Duodenal mucosa (tissue), 2 donors: Measurements from ENCODE around the gene OR4N2.
"Not testable (repeated sequence)": the region's sequence is repeated elsewhere in the genome, so short reads cannot be mapped to it uniquely, and the experiment has no call there.

ENCODE experiments used
- H3K27ac ChIP-seq: one replicate; pipeline ENCODE4 v1.7.0; 2013; ENCODE audit warnings: low read depth, low read length
- H3K27me3 ChIP-seq, 2 donors: one replicate each; pipeline ENCODE4 v1.7.0; 2013; ENCODE audit warnings: low read length in 2 of 2, control low read depth in 1 of 2; ENCODE audit not compliant: insufficient read depth in 2 of 2, control insufficient read depth in 1 of 2
- H3K36me3 ChIP-seq, 2 donors: one replicate each; pipeline ENCODE4 v1.7.0; 2013; ENCODE audit warnings: low read length in 2 of 2, control low read depth in 1 of 2; ENCODE audit not compliant: insufficient read depth in 2 of 2, control insufficient read depth in 1 of 2
- H3K4me1 ChIP-seq, 2 donors: one replicate each; pipeline ENCODE4 v1.7.0; 2013; ENCODE audit warnings: low read length in 2 of 2, control low read depth in 1 of 2; ENCODE audit not compliant: insufficient read depth in 2 of 2, control insufficient read depth in 1 of 2
- H3K4me3 ChIP-seq, 2 donors: one replicate each; pipeline ENCODE4 v1.7.0; 2013; ENCODE audit warnings: low read length in 2 of 2, low read depth in 1 of 2
- H3K9ac ChIP-seq, 2 donors: one replicate each; pipeline ENCODE4 v1.7.0; 2013; ENCODE audit warnings: low read length in 2 of 2, low read depth in 1 of 2
- H3K9me3 ChIP-seq, 2 donors: one replicate each; pipeline ENCODE4 v1.7.0; 2013; ENCODE audit warnings: low read length in 2 of 2, control low read depth in 1 of 2; ENCODE audit not compliant: control insufficient read depth in 1 of 2

OR4N2 gene

DNA sequence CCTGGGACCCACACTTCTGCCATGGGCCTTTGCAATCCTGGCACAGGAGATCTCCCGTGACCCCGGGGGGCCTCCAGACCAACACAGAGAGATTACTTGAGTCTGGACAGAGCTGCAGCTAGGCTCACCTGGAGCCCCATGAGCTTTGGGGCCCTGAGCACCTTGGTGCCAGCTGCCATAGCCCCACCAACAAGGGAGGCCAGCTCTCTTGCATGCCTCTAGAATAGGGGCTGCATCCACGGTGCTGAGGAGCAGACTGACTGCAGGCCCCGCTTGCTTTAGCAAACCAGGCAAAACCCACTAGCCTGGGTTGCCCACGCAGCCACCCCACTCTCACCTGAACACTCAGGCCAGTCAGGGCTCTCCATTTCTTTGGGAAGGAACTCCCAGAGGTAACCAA is 3.7 kb upstream of the OR4N2 start:
- H3K4me1 ChIP-seq, result no peaks in the 10 kb centered on the region
- no peaks in the 10 kb centered on the region for H3K36me3 ChIP-seq
- no peak overlapping the region for H3K9ac ChIP-seq
- no peak overlapping the region for H3K27ac ChIP-seq
- no peaks in the 10 kb centered on the region for H3K27me3 ChIP-seq
- no peak overlapping the region for H3K4me3 ChIP-seq
- peaks cover 0 to 5% of the 10 kb centered on the region in 2 donors for H3K9me3 ChIP-seq

DNA sequence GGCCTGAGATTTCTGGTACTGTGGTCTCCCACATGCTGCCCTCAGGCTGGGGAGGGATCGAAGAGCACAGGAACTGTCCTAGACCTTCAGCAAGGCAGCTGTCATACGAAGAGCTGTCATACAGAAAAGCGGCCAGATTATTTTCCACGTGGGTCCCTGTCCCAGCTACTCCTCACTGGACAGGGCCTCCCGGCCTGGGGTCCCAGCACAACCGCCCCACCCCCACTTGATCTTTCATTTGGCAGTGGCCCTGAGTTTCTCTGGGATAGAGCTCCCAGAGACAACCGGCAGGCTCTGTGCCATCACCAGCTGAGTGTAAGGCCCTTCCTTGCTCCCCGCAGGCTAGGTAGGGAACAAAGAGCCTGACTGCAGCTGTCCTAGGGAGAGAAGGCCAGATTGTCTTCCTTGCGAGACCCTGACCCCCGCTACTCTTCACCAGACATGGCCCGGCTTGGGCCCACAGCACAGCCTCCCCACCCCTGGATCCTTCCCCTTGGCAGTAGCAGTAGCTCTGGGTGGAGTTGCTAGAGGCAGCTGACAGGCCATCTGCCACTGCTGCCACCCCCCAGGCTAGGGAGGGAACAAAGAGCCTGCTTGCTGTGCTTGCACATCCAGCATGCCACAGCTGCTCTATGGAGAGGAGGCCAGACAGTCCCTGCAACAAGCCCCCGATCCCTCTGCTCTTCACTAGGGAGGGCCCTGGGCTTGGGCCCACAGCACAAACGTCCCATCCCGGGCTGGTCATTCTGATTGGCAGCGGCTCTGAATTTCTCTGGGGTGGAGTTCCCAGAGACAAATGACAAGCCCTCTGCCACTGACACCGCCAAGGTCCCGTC is 3.1 kb upstream of the OR4N2 start:
- Histone ChIP-seq H3K4me3 (no peak overlapping the region), H3K9ac (no peak overlapping the region), H3K36me3 (no peaks in the 10 kb centered on the region), H3K4me1 (no peaks in the 10 kb centered on the region), H3K27ac (no peak overlapping the region), H3K9me3 (peaks cover 0 to 5% of the 10 kb centered on the region in 2 donors), H3K27me3 (no peaks in the 10 kb centered on the region)

DNA sequence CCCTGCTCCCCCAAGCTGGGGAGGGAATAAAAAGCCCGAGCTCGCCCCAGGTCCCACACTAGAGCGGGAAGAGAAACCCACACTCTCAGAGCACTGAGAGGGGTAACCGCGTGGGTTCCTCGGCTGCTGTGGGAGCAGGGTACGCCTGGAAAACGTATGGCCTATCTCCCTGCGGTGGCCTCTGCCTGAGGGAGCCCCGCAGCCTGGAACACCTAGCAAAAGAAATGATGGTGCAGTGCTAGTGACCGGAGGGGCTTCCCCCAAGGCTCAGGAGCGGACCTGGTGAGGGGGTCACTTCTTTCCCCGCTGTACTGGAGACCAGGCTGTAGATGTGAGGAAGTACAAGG is 2.5 kb upstream of the OR4N2 start:
- Histone ChIP-seq H3K27ac (no peak overlapping the region), H3K9me3 (peaks cover 0 to 5% of the 10 kb centered on the region in 2 donors), H3K27me3 (no peaks in the 10 kb centered on the region), H3K4me1 (no peaks in the 10 kb centered on the region), H3K4me3 (no peak overlapping the region), H3K9ac (no peak overlapping the region), H3K36me3 (no peaks in the 10 kb centered on the region)

DNA sequence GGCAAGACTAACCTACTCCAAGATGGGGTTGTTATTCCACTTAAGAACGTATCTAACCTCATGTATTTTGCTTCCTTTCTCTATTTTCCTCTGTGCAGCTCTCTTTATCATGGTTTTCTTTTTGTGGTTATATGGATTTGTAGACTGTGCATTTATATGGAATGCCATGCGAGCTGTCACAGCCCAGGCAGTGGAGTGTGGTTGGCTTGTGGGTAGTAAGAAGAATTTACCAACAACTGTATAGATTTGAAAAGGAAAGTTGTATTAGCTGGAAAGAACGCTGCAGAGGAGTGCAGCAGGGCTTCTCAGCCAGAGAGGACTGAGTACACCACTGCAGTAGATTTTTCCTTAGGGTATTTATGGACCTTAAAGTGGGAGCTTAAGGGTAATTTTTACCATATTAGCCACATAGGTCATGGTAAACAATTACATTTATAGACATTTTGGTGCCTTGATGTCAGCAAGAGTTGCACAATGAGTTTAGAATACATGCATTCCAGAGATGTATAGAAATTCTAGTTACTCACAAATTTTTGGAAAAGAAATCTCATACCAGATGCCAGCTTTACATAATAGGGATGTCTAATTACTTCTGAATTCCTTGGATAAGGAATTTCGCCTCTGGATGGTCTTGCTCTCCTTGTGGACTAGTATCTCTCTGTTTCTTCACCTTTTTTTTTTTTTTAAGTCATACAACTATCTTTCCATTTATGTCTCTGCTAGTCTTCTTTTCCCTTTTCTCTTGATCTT is 9.8 kb downstream of the OR4N2 start:
- not testable (repeated sequence) for H3K9me3 ChIP-seq, H3K4me3 ChIP-seq, H3K27me3 ChIP-seq, H3K27ac ChIP-seq, H3K4me1 ChIP-seq, H3K36me3 ChIP-seq, H3K9ac ChIP-seq

DNA sequence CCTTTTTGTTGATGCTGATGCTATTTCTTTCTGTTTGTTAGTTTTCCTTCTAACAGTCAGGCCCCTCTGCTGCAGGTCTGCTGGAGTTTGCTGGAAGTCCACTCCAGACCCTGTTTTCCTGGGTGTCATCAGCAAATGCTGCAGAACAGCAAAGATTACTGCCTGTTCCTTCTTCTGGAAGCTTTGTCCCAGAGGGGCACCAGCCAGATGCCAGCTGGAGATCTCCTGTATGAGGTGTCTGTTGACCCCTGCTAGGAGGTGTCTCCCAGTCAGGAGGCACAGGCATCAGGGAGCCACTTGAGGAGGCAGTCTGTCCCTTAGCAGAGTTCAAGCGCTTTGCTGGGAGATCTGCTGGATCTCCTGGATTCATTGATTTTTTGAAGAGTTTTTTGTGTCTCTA is 16.3 kb downstream of the OR4N2 start:
- not testable (repeated sequence) for H3K36me3 ChIP-seq, H3K9me3 ChIP-seq, H3K9ac ChIP-seq, H3K4me1 ChIP-seq, H3K27me3 ChIP-seq, H3K27ac ChIP-seq, H3K4me3 ChIP-seq

DNA sequence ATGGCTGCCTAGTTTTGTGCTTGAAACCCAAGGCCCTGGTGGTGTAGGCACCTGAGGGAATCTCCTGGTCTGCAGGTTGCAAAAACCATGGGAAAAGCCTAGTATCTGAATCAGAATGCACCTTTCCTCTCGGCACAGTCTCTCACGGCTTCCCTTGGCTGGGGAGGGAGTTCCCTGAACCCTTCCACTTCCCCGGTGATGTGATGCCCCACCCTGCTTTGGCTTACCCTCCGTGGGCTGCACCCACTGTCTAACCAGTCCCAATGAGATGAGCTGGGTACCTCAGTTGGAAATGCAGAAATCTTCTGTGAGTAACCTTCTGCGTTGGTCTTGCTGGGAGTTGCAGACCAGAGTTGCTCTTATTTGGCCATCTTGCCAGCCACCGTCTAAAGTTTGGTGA is 17.4 kb downstream of the OR4N2 start:
- not testable (repeated sequence) for H3K9me3 ChIP-seq, H3K36me3 ChIP-seq, H3K4me3 ChIP-seq, H3K27ac ChIP-seq, H3K9ac ChIP-seq, H3K4me1 ChIP-seq, H3K27me3 ChIP-seq

DNA sequence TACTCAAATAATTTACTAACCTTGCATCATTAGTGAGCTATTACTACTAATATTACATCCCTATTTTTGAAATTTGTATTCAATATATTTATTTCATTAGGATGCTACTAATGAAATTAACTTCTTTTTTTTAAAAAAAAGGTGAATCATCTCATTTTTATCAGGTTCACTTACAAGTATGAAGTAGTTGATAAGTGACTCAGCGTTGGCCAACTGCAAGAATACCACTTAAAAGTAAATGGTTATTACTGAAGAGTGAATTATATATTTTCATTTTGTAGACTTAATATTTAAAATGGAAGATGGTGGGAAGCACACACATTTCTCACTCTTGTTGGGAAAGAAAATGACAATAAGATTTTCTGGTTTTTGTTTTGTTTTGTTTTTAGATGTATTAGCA is 19.6 kb downstream of the OR4N2 start:
- Histone ChIP-seq H3K36me3 (no peaks in the 10 kb centered on the region), H3K27ac (no peak overlapping the region), H3K4me1 (no peaks in the 10 kb centered on the region)

DNA sequence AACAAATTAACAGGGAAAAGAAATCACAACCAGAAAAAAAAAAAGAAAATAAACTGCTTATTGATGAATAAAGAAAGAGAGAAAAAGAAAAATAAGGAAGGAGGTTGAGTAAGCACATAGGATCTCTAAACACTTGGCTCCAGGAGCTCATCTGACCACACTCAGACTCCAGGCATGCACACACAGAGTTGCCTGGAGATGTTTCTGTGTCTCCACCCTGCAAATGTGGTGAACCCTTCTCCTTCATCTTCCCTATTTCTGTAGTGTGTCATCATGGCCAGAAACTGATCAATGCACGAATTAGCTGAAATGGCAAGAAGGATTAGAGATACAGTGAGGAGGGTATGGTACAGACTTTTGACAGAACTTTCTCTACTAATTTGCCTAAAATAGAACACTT is 20.2 kb downstream of the OR4N2 start:
- no peak overlapping the region for H3K27ac ChIP-seq
- H3K9ac ChIP-seq, result no peak overlapping the region
- H3K9me3 ChIP-seq, result peaks cover 3 to 4% of the 10 kb centered on the region in 2 donors
- no peaks in the 10 kb centered on the region for H3K27me3 ChIP-seq
- no peaks in the 10 kb centered on the region for H3K4me1 ChIP-seq
- H3K4me3 ChIP-seq, result no peak overlapping the region
- H3K36me3 ChIP-seq, result no peaks in the 10 kb centered on the region

More for the DNA sequence above, 19.6 kb downstream of the OR4N2 start:
- Histone ChIP-seq H3K4me3 (no peak overlapping the region), H3K9me3 (peaks cover 3 to 4% of the 10 kb centered on the region in 2 donors), H3K27me3 (no peaks in the 10 kb centered on the region), H3K9ac (no peak overlapping the region)

DNA sequence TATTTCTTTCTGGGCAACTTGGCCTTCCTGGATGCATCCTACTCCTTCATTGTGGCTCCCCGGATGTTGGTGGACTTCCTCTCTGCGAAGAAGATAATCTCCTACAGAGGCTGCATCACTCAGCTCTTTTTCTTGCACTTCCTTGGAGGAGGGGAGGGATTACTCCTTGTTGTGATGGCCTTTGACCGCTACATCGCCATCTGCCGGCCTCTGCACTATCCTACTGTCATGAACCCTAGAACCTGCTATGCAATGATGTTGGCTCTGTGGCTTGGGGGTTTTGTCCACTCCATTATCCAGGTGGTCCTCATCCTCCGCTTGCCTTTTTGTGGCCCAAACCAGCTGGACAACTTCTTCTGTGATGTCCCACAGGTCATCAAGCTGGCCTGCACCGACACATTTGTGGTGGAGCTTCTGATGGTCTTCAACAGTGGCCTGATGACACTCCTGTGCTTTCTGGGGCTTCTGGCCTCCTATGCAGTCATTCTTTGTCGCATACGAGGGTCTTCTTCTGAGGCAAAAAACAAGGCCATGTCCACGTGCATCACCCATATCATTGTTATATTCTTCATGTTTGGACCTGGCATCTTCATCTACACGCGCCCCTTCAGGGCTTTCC is 24.2 kb downstream of the OR4N2 start:
- not testable (repeated sequence) for H3K27ac ChIP-seq, H3K36me3 ChIP-seq, H3K4me3 ChIP-seq, H3K9me3 ChIP-seq, H3K9ac ChIP-seq, H3K4me1 ChIP-seq, H3K27me3 ChIP-seq

DNA sequence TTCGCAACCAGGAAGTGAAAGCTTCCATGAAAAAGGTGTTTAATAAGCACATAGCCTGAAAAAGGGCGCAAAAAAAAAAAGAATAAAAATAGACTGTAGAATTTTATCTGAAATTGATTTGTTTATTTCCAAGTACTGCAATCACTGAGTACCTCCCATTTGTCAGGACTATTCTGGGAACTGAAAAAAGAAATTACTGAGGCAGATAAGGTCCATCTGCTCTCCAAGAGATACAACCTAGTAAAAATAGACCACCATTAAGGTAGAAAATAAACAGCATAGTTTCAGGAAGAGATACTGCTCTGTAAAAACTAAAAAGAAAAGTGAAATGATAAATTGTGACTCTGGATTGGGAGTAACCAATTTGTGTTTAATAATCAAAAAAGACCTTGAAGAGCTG is 24.7 kb downstream of the OR4N2 start:
- no peak overlapping the region for H3K9ac ChIP-seq
- H3K9me3 ChIP-seq, result peaks cover 0 to 4% of the 10 kb centered on the region in 2 donors
- H3K4me3 ChIP-seq, result no peak overlapping the region
- H3K36me3 ChIP-seq, result no peaks in the 10 kb centered on the region
- H3K27me3 ChIP-seq, result no peaks in the 10 kb centered on the region
- H3K4me1 ChIP-seq, result no peaks in the 10 kb centered on the region
- H3K27ac ChIP-seq, result no peak overlapping the region
